GM21360 (cell line): ENCODE results near the gene C20orf204.

Source experiments
- ATAC-seq: cut with Tn5 transposase; IDR thresholded peaks from one replicate; pipeline ENCODE4 v1.9.1; 2021; ENCODE audit warnings: mild to moderate bottlenecking, moderate library complexity; ENCODE audit not compliant: unreplicated experiment

Gene C20orf204

GRCh38 chr20:64041040-64041780 is 5.2 kb downstream of the C20orf204 start:
- ATAC-seq, result no peak

- no peak for ATAC-seq
Measured at GRCh38 chr20:64041781-64042053, 5.7 kb downstream of the C20orf204 start.

GRCh38 chr20:64042054-64042781 is 6.2 kb downstream of the C20orf204 start:
- ATAC-seq, result no peak

GRCh38 chr20:64043768-64044167 is 7.8 kb downstream of the C20orf204 start:
- ATAC-seq, result no peak

GRCh38 chr20:64044484-64045247 is 8.7 kb downstream of the C20orf204 start:
- no peak for ATAC-seq

- no peak for ATAC-seq
Measured at GRCh38 chr20:64045346-64046011, 9.5 kb downstream of the C20orf204 start.

DNA sequence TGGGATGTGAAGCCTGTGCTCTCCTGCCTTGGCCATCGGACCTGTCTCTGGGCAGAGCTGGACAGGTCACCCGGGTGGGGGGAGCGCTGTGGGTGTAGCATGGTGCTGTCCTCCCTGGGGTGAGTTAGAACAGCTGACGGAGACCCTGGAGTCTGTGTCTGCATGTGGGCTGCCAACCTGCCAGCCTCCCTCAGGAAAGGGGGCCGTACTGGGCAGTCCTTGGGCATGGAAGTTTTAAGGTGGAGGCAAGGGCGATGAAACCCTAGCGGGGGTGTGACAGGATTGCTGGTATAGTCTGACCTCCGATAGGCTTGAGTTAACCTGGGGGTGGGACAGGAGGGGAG is 11.0 kb downstream of the C20orf204 start:
- no peak for ATAC-seq

- no peak for ATAC-seq
Measured at GRCh38 chr20:64047968-64048401, 12.0 kb downstream of the C20orf204 start.

GRCh38 chr20:64048402-64049044 is 12.5 kb downstream of the C20orf204 start:
- ATAC-seq, result no peak

DNA sequence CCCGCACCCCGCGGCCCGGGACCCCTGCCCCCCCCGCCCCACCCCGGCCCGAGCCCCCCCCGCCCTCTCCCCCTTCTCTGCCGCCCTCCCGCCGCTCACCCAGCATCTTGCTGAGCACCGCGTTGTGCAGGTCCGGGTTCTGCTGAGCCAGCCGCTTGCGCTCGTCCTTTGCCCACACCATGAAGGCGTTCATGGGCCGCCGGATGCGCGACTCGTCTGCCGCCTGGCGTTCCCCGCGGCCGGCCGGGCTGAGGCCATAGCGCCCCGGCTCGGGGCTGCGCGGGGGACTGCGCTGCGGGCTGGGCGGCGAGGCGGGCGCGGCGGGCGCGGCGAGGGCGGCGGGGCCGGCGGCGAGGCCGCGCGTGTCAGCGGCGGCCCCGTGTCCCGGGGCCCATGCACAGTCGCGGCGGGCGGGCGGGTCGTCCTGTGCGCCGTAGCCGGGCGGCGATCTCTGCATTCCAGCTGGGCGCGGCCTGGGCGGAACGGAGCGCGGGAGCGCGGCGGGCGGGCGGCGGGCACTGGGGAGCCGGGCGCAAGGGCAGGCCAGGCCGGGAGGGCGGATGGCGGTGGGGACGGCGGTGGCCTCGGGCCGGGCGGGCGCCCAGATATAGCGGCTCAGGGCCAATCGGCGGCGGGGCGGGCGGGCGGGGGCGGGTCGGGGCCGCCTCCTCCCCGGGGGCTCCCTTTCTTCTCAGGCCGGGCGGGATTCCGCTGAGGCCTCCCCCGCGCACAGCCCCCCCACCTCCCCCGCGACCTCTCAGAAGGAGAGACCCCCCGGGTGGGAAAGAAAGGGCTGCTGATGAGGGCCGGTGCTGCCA is 13.3 kb downstream of the C20orf204 start, which contains the start of gene SOX18:
Gene SOX18 (minus strand): TSS at position 580 of the 818 bp plus-strand sequence. CDS start 123 bp downstream, at position 457.
- ATAC-seq, result no peak

DNA sequence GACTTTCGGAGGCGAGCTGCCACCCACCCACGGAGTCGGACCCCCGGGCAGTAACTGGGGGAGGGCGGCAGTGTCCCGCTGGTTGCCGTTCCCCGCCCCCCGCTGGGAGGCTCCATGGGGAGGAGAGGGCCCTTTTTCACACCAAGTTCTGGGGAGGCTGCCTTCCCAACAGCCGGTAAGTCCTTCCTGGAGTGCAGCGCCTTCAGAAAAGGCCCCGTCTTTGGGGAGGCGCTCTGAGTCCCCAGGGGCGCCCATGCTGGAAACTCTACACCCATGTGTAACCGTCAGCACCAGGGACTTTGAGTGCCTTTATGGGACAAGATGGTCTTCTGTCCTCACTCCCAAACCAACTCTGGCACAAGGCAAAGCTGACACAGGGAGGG is 13.9 kb downstream of the C20orf204 start:
- ATAC-seq, result no peak

- no peak for ATAC-seq
Measured at GRCh38 chr20:64050261-64051032, 14.5 kb downstream of the C20orf204 start.

DNA sequence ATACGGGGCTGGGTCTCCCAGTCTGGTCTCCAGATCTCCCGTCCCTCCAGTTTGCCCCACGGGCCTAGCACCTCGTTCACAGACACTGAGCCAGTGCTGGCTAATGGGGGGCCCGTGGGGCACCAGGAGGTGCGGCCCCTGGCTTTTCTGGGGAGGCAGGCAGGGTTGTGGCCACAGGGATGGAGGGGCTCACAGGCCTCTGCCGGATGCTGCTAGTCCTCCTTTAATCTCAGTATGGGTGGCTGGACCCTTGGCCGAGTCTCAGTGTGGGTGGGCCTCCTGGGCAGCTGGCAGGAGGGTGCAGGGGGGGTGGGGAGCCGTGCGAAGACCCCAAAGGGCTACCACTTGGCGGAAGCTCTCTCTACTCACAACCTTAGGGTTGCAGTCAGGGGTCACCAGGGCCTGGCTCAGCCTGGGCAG is 15.1 kb downstream of the C20orf204 start:
- ATAC-seq, result no peak

DNA sequence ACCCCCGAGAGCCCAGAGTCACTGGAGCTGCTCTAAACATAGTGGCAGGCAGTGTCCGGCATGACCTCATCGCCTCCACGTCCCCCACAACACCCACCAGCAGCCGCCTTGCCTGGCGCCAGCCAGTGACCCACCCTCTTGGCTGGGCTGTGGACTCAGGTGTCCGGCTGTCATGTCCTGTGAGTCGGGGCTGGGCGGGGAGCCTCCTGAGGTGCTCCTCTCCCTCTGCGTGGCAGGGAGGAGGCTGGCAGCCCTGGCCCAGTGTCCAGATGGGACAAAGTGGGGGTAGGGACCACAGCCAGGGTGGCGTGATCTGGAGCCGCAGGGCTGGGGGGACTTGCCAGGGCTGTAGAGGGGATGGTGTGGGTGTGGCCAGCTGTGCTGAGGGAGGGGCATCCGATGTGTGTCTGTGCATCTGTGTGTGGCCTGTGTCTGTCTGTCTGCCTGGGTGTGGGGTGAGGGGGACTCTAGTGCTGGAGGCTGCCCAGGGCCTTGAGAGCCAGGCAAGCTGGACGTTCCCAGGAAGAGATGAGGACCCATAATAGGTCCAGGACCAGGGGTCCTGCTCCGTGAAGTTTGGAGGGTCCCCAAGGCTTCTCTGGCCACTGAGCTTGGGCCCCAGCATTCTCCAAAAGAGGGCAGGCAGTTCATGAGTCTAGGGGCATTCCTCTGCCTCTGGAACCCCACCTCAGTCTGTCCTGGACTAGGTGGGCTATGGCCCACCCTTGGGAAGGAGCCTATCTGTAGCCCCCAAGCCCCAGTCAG is 15.8 kb downstream of the C20orf204 start:
- no peak for ATAC-seq

DNA sequence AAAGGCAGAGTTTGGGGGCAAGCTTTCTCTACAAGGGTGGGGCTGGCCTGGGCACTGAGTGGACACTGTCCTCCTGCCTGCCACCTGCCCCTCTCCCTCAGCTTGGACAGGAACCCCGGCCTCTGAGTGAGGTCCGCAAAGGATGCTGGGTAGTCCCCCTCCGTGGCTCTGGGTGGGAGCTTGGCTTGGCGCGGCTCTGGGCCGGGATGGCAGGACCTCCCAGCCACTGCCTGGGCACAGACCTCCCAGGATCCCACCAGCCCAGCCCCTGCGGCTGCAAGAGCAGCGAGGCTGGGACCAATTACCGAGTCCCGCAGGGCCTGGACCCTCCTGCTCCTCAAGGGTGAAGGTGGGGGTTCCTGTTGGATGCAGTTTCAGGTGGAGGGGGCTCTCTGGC is 16.3 kb downstream of the C20orf204 start:
- no peak for ATAC-seq

GRCh38 chr20:64052987-64053840 is 17.2 kb downstream of the C20orf204 start:
- no peak for ATAC-seq

DNA sequence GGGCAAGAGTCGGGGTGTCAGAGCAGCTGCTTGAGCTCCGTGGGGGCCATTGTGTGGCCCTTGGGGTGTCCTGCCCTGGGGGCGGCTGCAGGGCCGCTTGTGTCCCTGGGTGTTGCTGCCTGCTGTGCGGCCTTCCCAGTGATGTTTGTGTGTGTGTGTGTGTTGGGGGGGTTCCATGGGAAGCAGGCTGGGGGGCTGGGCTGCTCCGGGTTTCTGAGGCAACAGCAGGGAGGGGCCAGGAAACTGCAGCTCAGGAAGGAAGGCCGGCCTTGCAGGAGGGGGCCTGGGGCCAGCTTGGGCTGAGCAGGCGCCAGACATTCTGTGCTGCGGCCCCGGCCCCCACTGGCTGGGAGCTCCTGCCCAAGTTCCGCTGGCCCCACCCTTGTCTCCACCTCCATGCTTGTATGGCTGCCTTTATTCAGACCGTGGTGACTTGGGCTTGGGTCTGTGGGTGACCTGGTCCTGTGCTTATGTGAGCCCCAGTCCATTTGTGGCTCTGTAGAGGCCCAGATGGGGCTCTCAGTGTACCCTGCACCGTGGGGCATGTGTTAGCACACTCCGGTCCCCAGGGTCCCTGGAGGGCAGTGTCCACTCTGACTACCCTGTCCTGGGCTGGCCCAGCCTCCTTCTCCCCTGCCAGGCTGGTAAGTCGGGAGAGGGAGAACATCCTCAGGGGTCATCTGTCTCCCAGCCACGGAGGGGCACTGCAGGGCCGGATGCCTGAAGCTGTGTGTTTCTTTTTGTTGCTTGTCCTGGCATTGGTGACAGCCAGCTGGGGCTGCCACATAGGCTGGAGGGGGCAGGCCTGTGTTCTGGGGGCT is 18.1 kb downstream of the C20orf204 start:
- no peak for ATAC-seq
